22Rv1 (cell line): Measurements from ENCODE around the gene FBXO11.

Experiments
- H3K27ac ChIP-seq: fragments of 450-650 bp; 2 replicates; pipeline ENCODE4 v1.5.1; 2017
- CTCF ChIP-seq: fragments of 450-650 bp; IDR thresholded peaks from 2 replicates; pipeline ENCODE4 v1.5.1; 2017; ENCODE audit warnings: mild to moderate bottlenecking
- ZFX ChIP-seq: fragments of 450-650 bp; IDR thresholded peaks from 2 replicates; pipeline ENCODE4 v1.6.1; 2017; ENCODE audit warnings: antibody characterized with exemption, borderline replicate concordance

Gene FBXO11

GRCh38 chr2:47767880-47768609 lies 138.3 kb downstream of the FBXO11 start:
- TF ChIP-seq CTCF, result peak; percentile 83
- TF ChIP-seq ZFX, result no peak

GRCh38 chr2:47767497-47767844 lies 138.8 kb downstream of the FBXO11 start:
- TF ChIP-seq ZFX (no peak), CTCF (no peak)
- H3K27ac ChIP-seq, result no peak overlapping the region

More at GRCh38 chr2:47767880-47768609, 138.3 kb downstream of the FBXO11 start:
- H3K27ac ChIP-seq, result no peak overlapping the region

- TF ChIP-seq ZFX, result no peak
- no peak for TF ChIP-seq CTCF
- no peak overlapping the region for H3K27ac ChIP-seq
These were observed 154.4 kb downstream of the FBXO11 start for GRCh38 chr2:47751856-47752414.

- TF ChIP-seq CTCF (no peak), ZFX (no peak)
- no peak overlapping the region for H3K27ac ChIP-seq
These were observed 158.4 kb downstream of the FBXO11 start for GRCh38 chr2:47747878-47748277.

GRCh38 chr2:47744074-47744473 lies 162.2 kb downstream of the FBXO11 start:
- no peak overlapping the region for H3K27ac ChIP-seq
- no peak for TF ChIP-seq ZFX
- no peak for TF ChIP-seq CTCF

- H3K27ac ChIP-seq, result no peak overlapping the region
- TF ChIP-seq CTCF, result no peak
- TF ChIP-seq ZFX, result no peak
These were observed 164.7 kb downstream of the FBXO11 start for GRCh38 chr2:47741637-47742036.

- no peak overlapping the region for H3K27ac ChIP-seq
- no peak for TF ChIP-seq ZFX
- no peak for TF ChIP-seq CTCF
These were observed 165.2 kb downstream of the FBXO11 start for GRCh38 chr2:47741101-47741500.
